GM18526 (cell line): ENCODE results near the gene CCM2L.

Experiments used
- POLR2A ChIP-seq: IDR thresholded peaks from 3 replicates; pipeline ENCODE4 v1.6.1; 2011; ENCODE audit not compliant: insufficient read length; ENCODE audit errors: extremely low read depth

The CCM2L gene

GRCh38 chr20:32062776-32063170 lies 52.5 kb downstream of the CCM2L start:
- no peak for TF ChIP-seq POLR2A

GRCh38 chr20:32063695-32064094 lies 53.5 kb downstream of the CCM2L start:
- TF ChIP-seq POLR2A = no peak

GRCh38 chr20:32064667-32065066 lies 54.4 kb downstream of the CCM2L start:
- TF ChIP-seq POLR2A = no peak

- no peak for TF ChIP-seq POLR2A
Measured at GRCh38 chr20:32067234-32067821, 57.1 kb downstream of the CCM2L start.

GRCh38 chr20:32068174-32068573 lies 57.9 kb downstream of the CCM2L start:
- TF ChIP-seq POLR2A = no peak

GRCh38 chr20:32069711-32070110 lies 59.5 kb downstream of the CCM2L start:
- no peak for TF ChIP-seq POLR2A

- TF ChIP-seq POLR2A = no peak
Measured at GRCh38 chr20:32070282-32070681, 60.0 kb downstream of the CCM2L start.

GRCh38 chr20:32070690-32071213 lies 60.5 kb downstream of the CCM2L start:
- TF ChIP-seq POLR2A = no peak

- no peak for TF ChIP-seq POLR2A
Measured at GRCh38 chr20:32071395-32072167, 61.3 kb downstream of the CCM2L start.

GRCh38 chr20:32072168-32072750 lies 62.0 kb downstream of the CCM2L start:
- TF ChIP-seq POLR2A = no peak

GRCh38 chr20:32075534-32075933 lies 65.3 kb downstream of the CCM2L start:
- no peak for TF ChIP-seq POLR2A

- TF ChIP-seq POLR2A = no peak
Measured at GRCh38 chr20:32077190-32077589, 67.0 kb downstream of the CCM2L start.

- no peak for TF ChIP-seq POLR2A
Measured at GRCh38 chr20:32078322-32078721, 68.1 kb downstream of the CCM2L start.

GRCh38 chr20:32078791-32079190 lies 68.6 kb downstream of the CCM2L start:
- TF ChIP-seq POLR2A = no peak

- TF ChIP-seq POLR2A = no peak
Measured at GRCh38 chr20:32079655-32080109, 69.4 kb downstream of the CCM2L start.

- no peak for TF ChIP-seq POLR2A
Measured at GRCh38 chr20:32080783-32081182, 70.5 kb downstream of the CCM2L start.
